ENCODE data around the gene ATP2B2. TPM values are rescaled to one million over a fixed set of nuclear protein-coding genes. Genes with fewer than 3 reads are reported as not detected.

ATP2B2 gene
- total RNA-seq, 4 donors from 2014 or later, result 0.11 to 0.42 (median 0.15) TPM; not detected in 1

- no peak overlapping the region for H3K4me3 ChIP-seq (replicated peaks in 1 of 3)
- H3K9me3 ChIP-seq, result no peaks in the 10 kb centered on the region
- no peak for TF ChIP-seq POLR2A (IDR thresholded peaks at IDR 0.05)
- TF ChIP-seq, protein P1, sequence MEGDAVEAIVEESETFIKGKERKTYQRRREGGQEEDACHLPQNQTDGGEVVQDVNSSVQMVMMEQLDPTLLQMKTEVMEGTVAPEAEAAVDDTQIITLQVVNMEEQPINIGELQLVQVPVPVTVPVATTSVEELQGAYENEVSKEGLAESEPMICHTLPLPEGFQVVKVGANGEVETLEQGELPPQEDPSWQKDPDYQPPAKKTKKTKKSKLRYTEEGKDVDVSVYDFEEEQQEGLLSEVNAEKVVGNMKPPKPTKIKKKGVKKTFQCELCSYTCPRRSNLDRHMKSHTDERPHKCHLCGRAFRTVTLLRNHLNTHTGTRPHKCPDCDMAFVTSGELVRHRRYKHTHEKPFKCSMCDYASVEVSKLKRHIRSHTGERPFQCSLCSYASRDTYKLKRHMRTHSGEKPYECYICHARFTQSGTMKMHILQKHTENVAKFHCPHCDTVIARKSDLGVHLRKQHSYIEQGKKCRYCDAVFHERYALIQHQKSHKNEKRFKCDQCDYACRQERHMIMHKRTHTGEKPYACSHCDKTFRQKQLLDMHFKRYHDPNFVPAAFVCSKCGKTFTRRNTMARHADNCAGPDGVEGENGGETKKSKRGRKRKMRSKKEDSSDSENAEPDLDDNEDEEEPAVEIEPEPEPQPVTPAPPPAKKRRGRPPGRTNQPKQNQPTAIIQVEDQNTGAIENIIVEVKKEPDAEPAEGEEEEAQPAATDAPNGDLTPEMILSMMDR (IDR thresholded peaks at IDR 0.05), result no peak
- no peaks in the 10 kb centered on the region for H3K36me3 ChIP-seq
- 76 to 80% methylated on average over 4 of the region's 4 CpGs for WGBS, 2 donors
- H3K27ac ChIP-seq, result no peak overlapping the region
- no peaks in the 10 kb centered on the region for H3K4me1 ChIP-seq
- no peaks in the 10 kb centered on the region for H3K27me3 ChIP-seq
- no peak for DNase-seq
- intact Hi-C loops (cut with DNase I), result no loop called here
Measured at GRCh38 chr3:10534066-10534465, 28.7 kb upstream of the ATP2B2 start.

- no peaks in the 10 kb centered on the region for H3K36me3 ChIP-seq
- H3K27ac ChIP-seq, result no peak overlapping the region
- intact Hi-C loops (cut with DNase I), result no loop called here
- H3K4me1 ChIP-seq, result no peaks in the 10 kb centered on the region
- no peaks in the 10 kb centered on the region for H3K27me3 ChIP-seq
- H3K4me3 ChIP-seq (replicated peaks in 1 of 3), result no peak overlapping the region
- no peaks in the 10 kb centered on the region for H3K9me3 ChIP-seq
- DNase-seq, result no peak
- TF ChIP-seq, protein P1 (IDR thresholded peaks at IDR 0.05), result no peak
- TF ChIP-seq POLR2A (IDR thresholded peaks at IDR 0.05), result no peak
Measured at GRCh38 chr3:10533737-10534023, 28.3 kb upstream of the ATP2B2 start.

GRCh38 chr3:10532939-10533736, 27.8 kb upstream of the ATP2B2 start:
- no peaks in the 10 kb centered on the region for H3K9me3 ChIP-seq
- no peak for DNase-seq
- H3K36me3 ChIP-seq, result no peaks in the 10 kb centered on the region
- no peaks in the 10 kb centered on the region for H3K4me1 ChIP-seq
- intact Hi-C loops (cut with DNase I), result no loop called here
- no peak overlapping the region for H3K4me3 ChIP-seq (replicated peaks in 1 of 3)
- TF ChIP-seq POLR2A (IDR thresholded peaks at IDR 0.05), result no peak
- TF ChIP-seq, protein P1 (IDR thresholded peaks at IDR 0.05), result no peak
- H3K27ac ChIP-seq, result no peak overlapping the region
- WGBS, 2 donors, result 80 to 82% methylated on average over 7 of the region's 7 CpGs
- no peaks in the 10 kb centered on the region for H3K27me3 ChIP-seq

GRCh38 chr3:10531031-10531430, 25.6 kb upstream of the ATP2B2 start:
- WGBS, 2 donors, result 54 to 74% methylated on average over 4 to 5 of the region's 6 CpGs
- H3K4me1 ChIP-seq, result no peaks in the 10 kb centered on the region
- no peak for TF ChIP-seq POLR2A (IDR thresholded peaks at IDR 0.05)
- TF ChIP-seq, protein P1 (IDR thresholded peaks at IDR 0.05), result no peak
- no peaks in the 10 kb centered on the region for H3K9me3 ChIP-seq
- no peak for DNase-seq
- H3K36me3 ChIP-seq, result no peaks in the 10 kb centered on the region
- intact Hi-C loops (cut with DNase I), result no loop called here
- no peak overlapping the region for H3K27ac ChIP-seq
- H3K27me3 ChIP-seq, result no peaks in the 10 kb centered on the region
- H3K4me3 ChIP-seq (replicated peaks in 1 of 3), result no peak overlapping the region

GRCh38 chr3:10530241-10530640, 24.9 kb upstream of the ATP2B2 start:
- intact Hi-C loops (cut with DNase I), result no loop called here
- Histone ChIP-seq H3K4me3 (replicated peaks in 1 of 3) (no peak overlapping the region), H3K4me1 (no peaks in the 10 kb centered on the region), H3K27ac (no peak overlapping the region), H3K36me3 (no peaks in the 10 kb centered on the region), H3K27me3 (no peaks in the 10 kb centered on the region), H3K9me3 (no peaks in the 10 kb centered on the region)
- no peak for DNase-seq
- WGBS, 2 donors, result 74 to 76% methylated on average over 13 of the region's 13 CpGs
- no peak for TF ChIP-seq POLR2A (IDR thresholded peaks at IDR 0.05)
- TF ChIP-seq, protein P1 (IDR thresholded peaks at IDR 0.05), result no peak

Data from thyroid gland (tissue), 4 donors.